SK-N-SH (cell line): ENCODE results near the gene OR51B2. TPM values are rescaled to one million over a fixed set of nuclear protein-coding genes. Genes with fewer than 3 reads are reported as not detected.

Experiments used
- CTCF ChIA-PET: fragments of 300-600, 350-600 bp; formaldehyde crosslinking; extraction: SDS; loops from one replicate; lab custom pipeline; 2021; lab: Yijun Ruan, JAX
- POLR2A ChIA-PET: fragments of 350-600 bp; sonication (Branson Sonifier 250); formaldehyde crosslinking; extraction: SDS; loops from one replicate; lab custom pipeline; 2020; ENCODE audit warnings: antibody characterized with exemption, inconsistent platforms; lab: Yijun Ruan, JAX
- DNase-seq: peaks from one replicate; pipeline ENCODE4 v3.0.0; 2012
- H2AFZ ChIP-seq: fragments of 200-600 bp; sonication (generic); 2 replicates; pipeline ENCODE4 v1.8.1; 2016; ENCODE audit warnings: antibody characterized with exemption, mild to moderate bottlenecking, low read depth
- H3F3A ChIP-seq: fragments of 200-600 bp; sonication (generic); replicated peaks from 2 replicates; pipeline ENCODE3; 2016; ENCODE audit warnings: antibody characterized with exemption, mild to moderate bottlenecking; ENCODE audit not compliant: insufficient read depth
- H3K27ac ChIP-seq, 2 experiments: fragments of 200-500 bp in 1 of 2; fragments of 200-600 bp in 1 of 2; sonication (Bioruptor generic) in 1 of 2; sonication (generic), shearing (Covaris generic) in 1 of 2; 2 replicates each; pipeline versions ENCODE4 v1.5.1 to v1.6.1; 2014 to 2016; ENCODE audit warnings: low read depth in 2 of 2, inconsistent platforms in 1 of 2, low read length in 1 of 2, mild to moderate bottlenecking in 1 of 2, mixed read lengths in 1 of 2
- H3K27me3 ChIP-seq: fragments of 200-600 bp; sonication (generic), shearing (Covaris generic); 2 replicates; pipeline ENCODE4 v1.6.1; 2016; ENCODE audit warnings: mixed run types; ENCODE audit not compliant: insufficient read depth
- H3K36me3 ChIP-seq, 2 experiments: fragments of 200-500 bp in 1 of 2; fragments of 200-600 bp in 1 of 2; sonication (Bioruptor generic) in 1 of 2; sonication (generic) in 1 of 2; replicated peaks in 1 of 2; 2 replicates each; pipeline versions ENCODE3 to v1.5.1; 2014 to 2016; ENCODE audit warnings: low read length in 1 of 2, mild to moderate bottlenecking in 1 of 2; ENCODE audit not compliant: insufficient read depth in 2 of 2, control insufficient read depth in 1 of 2
- H3K4me1 ChIP-seq, 2 experiments: fragments of 200-500 bp in 1 of 2; fragments of 200-600 bp in 1 of 2; sonication (Bioruptor generic) in 1 of 2; sonication (generic), shearing (Covaris generic) in 1 of 2; 2 replicates each; pipeline versions ENCODE4 v1.5.1 to v1.6.1; 2014 to 2016; ENCODE audit warnings: low read depth in 1 of 2, low read length in 1 of 2, mixed run types in 1 of 2; ENCODE audit not compliant: insufficient read depth in 2 of 2, control insufficient read depth in 1 of 2
- H3K4me2 ChIP-seq: fragments of 200-600 bp; sonication (generic), shearing (Covaris generic); 2 replicates; pipeline ENCODE4 v1.6.1; 2017; ENCODE audit warnings: mixed run types
- H3K4me3 ChIP-seq, 2 experiments: fragments of 200-500 bp in 1 of 2; fragments of 200-600 bp in 1 of 2; sonication (Bioruptor generic) in 1 of 2; sonication (generic), shearing (Covaris generic) in 1 of 2; 2 replicates each; pipeline versions ENCODE4 v1.5.1 to v1.8.1; 2014 to 2016; ENCODE audit warnings: low read depth in 2 of 2, inconsistent platforms in 1 of 2, low read length in 1 of 2, mild to moderate bottlenecking in 1 of 2, mixed read lengths in 1 of 2, moderate library complexity in 1 of 2
- H3K79me2 ChIP-seq: fragments of 200-600 bp; sonication (generic); 2 replicates; pipeline ENCODE4 v1.8.1; 2017; ENCODE audit warnings: mild to moderate bottlenecking; ENCODE audit not compliant: insufficient read depth
- H3K9ac ChIP-seq: fragments of 200-600 bp; sonication (generic); 2 replicates; pipeline ENCODE4 v1.6.1; 2017; ENCODE audit warnings: mixed run types
- H3K9me2 ChIP-seq: fragments of 200-600 bp; sonication (generic); 2 replicates; pipeline ENCODE4 v1.6.1; 2017; ENCODE audit warnings: mixed run types
- H3K9me3 ChIP-seq: fragments of 200-600 bp; sonication (generic); 2 replicates; pipeline ENCODE4 v1.6.1; 2017; ENCODE audit warnings: mixed run types, mild to moderate bottlenecking, moderate library complexity
- H4K20me1 ChIP-seq: fragments of 200-600 bp; sonication (generic); 2 replicates; pipeline ENCODE4 v1.6.1; 2017; ENCODE audit warnings: mild to moderate bottlenecking, mixed run types; ENCODE audit not compliant: insufficient read depth
- CHD2 ChIP-seq: fragments of 150-350 bp; IDR thresholded peaks from 2 replicates; pipeline ENCODE4 v1.6.1; 2018; ENCODE audit warnings: low read length; ENCODE audit not compliant: partially characterized antibody
- CTCF ChIP-seq: fragments of 200-600 bp; sonication (generic); IDR thresholded peaks from 2 replicates; pipeline ENCODE4 v1.6.1; 2017; ENCODE audit warnings: antibody characterized with exemption, mild to moderate bottlenecking, moderate library complexity
- ELF1 ChIP-seq: IDR thresholded peaks from 2 replicates; pipeline ENCODE4 v1.4.0; 2012
- FOXM1 ChIP-seq: IDR thresholded peaks from 2 replicates; pipeline ENCODE4 v1.4.0; 2012; ENCODE audit warnings: low read depth, mild to moderate bottlenecking
- GATA2 ChIP-seq: sonication (generic); formaldehyde crosslinking; IDR thresholded peaks from 2 replicates; pipeline ENCODE4 v1.5.0; 2020; ENCODE audit warnings: mild to moderate bottlenecking, missing genetic modification reagents
- JUND ChIP-seq: IDR thresholded peaks from 2 replicates; pipeline ENCODE4 v1.4.0; 2012
- MAX ChIP-seq: IDR thresholded peaks from 2 replicates; pipeline ENCODE4 v1.4.0; 2012; ENCODE audit warnings: low read depth
- PBX3 ChIP-seq: IDR thresholded peaks from 2 replicates; pipeline ENCODE4; 2012
- POLR2AphosphoS5 ChIP-seq: IDR thresholded peaks from 2 replicates; pipeline ENCODE4 v1.6.1; 2012; ENCODE audit warnings: low read depth, low read length
- RCOR1 ChIP-seq: fragments of 150-350 bp; IDR thresholded peaks from 2 replicates; pipeline ENCODE4 v1.6.1; 2017; ENCODE audit warnings: antibody characterized with exemption, low read length
- REST ChIP-seq: IDR thresholded peaks from 2 replicates; pipeline ENCODE4 v1.6.1; 2012; ENCODE audit warnings: mild to moderate bottlenecking, low read depth, low read length, moderate library complexity
- RXRA ChIP-seq: IDR thresholded peaks from 2 replicates; pipeline ENCODE4 v1.4.0; 2012; ENCODE audit warnings: low read depth, mild to moderate bottlenecking, borderline replicate concordance
- TAF1 ChIP-seq: IDR thresholded peaks from 2 replicates; pipeline ENCODE4 v1.6.1; 2012; ENCODE audit warnings: low read depth, mild to moderate bottlenecking, low read length, moderate library complexity, borderline replicate concordance
- USF2 ChIP-seq: fragments of 150-350 bp; IDR thresholded peaks from 2 replicates; pipeline ENCODE4 v1.6.1; 2017; ENCODE audit warnings: antibody characterized with exemption, low read length, low read depth, borderline replicate concordance
- YY1 ChIP-seq: IDR thresholded peaks from 2 replicates; pipeline ENCODE4 v1.4.0; 2012; ENCODE audit warnings: low read depth, mild to moderate bottlenecking
- ZBTB33 ChIP-seq: IDR thresholded peaks from 2 replicates; pipeline ENCODE4 v1.4.0; 2012; ENCODE audit warnings: low read depth, borderline replicate concordance
- WGBS: methylation state at CpG from one replicate; pipeline ENCODE4 v1.1.6; 2017; ENCODE audit warnings: low lambda C conversion rate; 5-methylcytosine and 5-hydroxymethylcytosine counted together
- polyA plus RNA-seq, 3 experiments: library from polyadenylated mRNA; depleted of rRNA; stranded (reverse); fragments of >200 nt; gene quantifications; 2 replicates each; pipeline ENCODE4 v1.2.3, GENCODE V29; 2012

OR51B2 gene
- polyA plus RNA-seq, 1 of the 3 experiments (the other 2 are of a cell fraction), result not detected

GRCh38 chr11:5285703-5286340 lies 38.3 kb downstream of the OR51B2 start (continued):
- no peak for TF ChIP-seq CHD2
- no peak for TF ChIP-seq MAX

GRCh38 chr11:5284637-5285036 lies 39.5 kb downstream of the OR51B2 start:
- Histone ChIP-seq H3K4me2 (no peak overlapping the region), H2AFZ (no peak overlapping the region), H3K4me3 (no peak overlapping the region), H3K9ac (no peak overlapping the region), H3K9me3 (no peaks in the 10 kb centered on the region), H3K27ac (no peak overlapping the region), H3K36me3 (no peaks in the 10 kb centered on the region), H3F3A (no peaks in the 10 kb centered on the region), H4K20me1 (no peaks in the 10 kb centered on the region), H3K4me1 (no peaks in the 10 kb centered on the region), H3K9me2 (no peaks in the 10 kb centered on the region), H3K27me3 (no peaks in the 10 kb centered on the region), H3K79me2 (no peaks in the 10 kb centered on the region)
- 6% methylated on average over 2 of the region's 2 CpGs for WGBS
- ChIA-PET POLR2A (no interaction called here), CTCF (no interaction called here)
- TF ChIP-seq FOXM1 (no peak), CHD2 (no peak), TAF1 (no peak), RCOR1 (no peak), GATA2 (CRISPR knock-in tag) (no peak), USF2 (no peak), ELF1 (no peak)
- no peak for DNase-seq

- ChIA-PET CTCF (no interaction called here), POLR2A (no interaction called here)
- 7% methylated on average over 1 of the region's 1 CpG for whole genome bisulfite sequencing
- TF ChIP-seq CHD2 (no peak), YY1 (no peak), PBX3 (no peak), POLR2AphosphoS5 (no peak), RXRA (no peak), CTCF (no peak), RCOR1 (no peak), ZBTB33 (no peak), REST (no peak), JUND (no peak)
Observed at GRCh38 chr11:5283882-5284281, 40.2 kb downstream of the OR51B2 start.

More at GRCh38 chr11:5283882-5284281, 40.2 kb downstream of the OR51B2 start:
- Histone ChIP-seq H3K9me3 (no peaks in the 10 kb centered on the region), H3K4me3 (no peak overlapping the region), H4K20me1 (no peaks in the 10 kb centered on the region), H2AFZ (no peak overlapping the region), H3K36me3 (no peaks in the 10 kb centered on the region), H3K9ac (no peak overlapping the region), H3F3A (no peaks in the 10 kb centered on the region), H3K4me1 (no peaks in the 10 kb centered on the region), H3K79me2 (no peaks in the 10 kb centered on the region), H3K9me2 (no peaks in the 10 kb centered on the region), H3K27ac (no peak overlapping the region), H3K4me2 (no peak overlapping the region), H3K27me3 (no peaks in the 10 kb centered on the region)
- DNase-seq, result no peak
